MM.1S (cell line): ENCODE measurements around the gene SCAPER.

Experiments
- EZH2 ChIP-seq: fragments of 300-600 bp; sonication (generic); optimal IDR thresholded peaks from 2 replicates; pipeline ENCODE3; 2017; ENCODE audit warnings: low read depth, mild to moderate bottlenecking, antibody characterized with exemption, low read length, mixed read lengths
- TF ChIP-seq, protein P1 (sequence below): fragments of 300-600 bp; sonication (generic); IDR thresholded peaks from 2 replicates; pipeline ENCODE4 v1.5.1; 2016; ENCODE audit warnings: antibody characterized with exemption, low read length, mixed read lengths

DNA sequence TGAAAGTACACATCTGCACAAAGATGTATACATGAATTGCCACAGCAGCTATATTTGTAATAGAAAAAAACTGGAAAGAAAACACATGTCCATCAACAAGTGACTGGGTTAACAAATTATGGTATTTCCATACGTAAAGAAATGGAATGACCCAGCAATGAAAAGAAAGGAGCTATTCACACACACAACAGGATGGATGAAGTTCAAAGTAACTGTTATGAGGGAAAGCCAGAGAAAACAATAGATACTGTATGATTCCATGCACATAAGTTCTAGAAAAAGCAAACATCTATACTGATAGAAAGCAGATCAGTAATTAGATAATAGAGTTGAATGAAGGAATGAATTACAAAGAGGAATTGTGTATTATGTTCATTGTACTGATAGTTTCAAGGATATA is 152.0 kb downstream of the SCAPER start:
- TF ChIP-seq, protein P1, sequence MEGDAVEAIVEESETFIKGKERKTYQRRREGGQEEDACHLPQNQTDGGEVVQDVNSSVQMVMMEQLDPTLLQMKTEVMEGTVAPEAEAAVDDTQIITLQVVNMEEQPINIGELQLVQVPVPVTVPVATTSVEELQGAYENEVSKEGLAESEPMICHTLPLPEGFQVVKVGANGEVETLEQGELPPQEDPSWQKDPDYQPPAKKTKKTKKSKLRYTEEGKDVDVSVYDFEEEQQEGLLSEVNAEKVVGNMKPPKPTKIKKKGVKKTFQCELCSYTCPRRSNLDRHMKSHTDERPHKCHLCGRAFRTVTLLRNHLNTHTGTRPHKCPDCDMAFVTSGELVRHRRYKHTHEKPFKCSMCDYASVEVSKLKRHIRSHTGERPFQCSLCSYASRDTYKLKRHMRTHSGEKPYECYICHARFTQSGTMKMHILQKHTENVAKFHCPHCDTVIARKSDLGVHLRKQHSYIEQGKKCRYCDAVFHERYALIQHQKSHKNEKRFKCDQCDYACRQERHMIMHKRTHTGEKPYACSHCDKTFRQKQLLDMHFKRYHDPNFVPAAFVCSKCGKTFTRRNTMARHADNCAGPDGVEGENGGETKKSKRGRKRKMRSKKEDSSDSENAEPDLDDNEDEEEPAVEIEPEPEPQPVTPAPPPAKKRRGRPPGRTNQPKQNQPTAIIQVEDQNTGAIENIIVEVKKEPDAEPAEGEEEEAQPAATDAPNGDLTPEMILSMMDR = no peak
- TF ChIP-seq EZH2 = no peak
